Activated CD8-positive, alpha-beta T cell treated with anti-CD3 and anti-CD28 coated beads for 36 hours (primary cell): Measurements from ENCODE around the gene H2AZ2. TPM values are rescaled to one million over a fixed set of nuclear protein-coding genes. Genes with fewer than 3 reads are reported as not detected.
A peak's percentile ranks its signal among the peaks of the same experiment; 100 is the strongest.
"Not testable (repeated sequence)": the region's sequence is repeated elsewhere in the genome, so short reads cannot be mapped to it uniquely, and the experiment has no call there.

ENCODE experiments used
- ATAC-seq: fragments of 200-7000 bp; cut with Tn5 transposase; one replicate; pipeline ENCODE4 v1.10.0; 2021; ENCODE audit warnings: mild to moderate bottlenecking, moderate library complexity
- CTCF ChIA-PET: fragments of 350-600 bp; sonication (Branson Sonifier 250); formaldehyde crosslinking; loops from one replicate; lab custom pipeline; 2021; ENCODE audit warnings: antibody characterized with exemption; lab: Charles Lee
- POLR2A ChIA-PET: fragments of 350-600 bp; sonication (Branson Sonifier 250); formaldehyde crosslinking; loops from one replicate; lab custom pipeline; 2021; ENCODE audit warnings: antibody characterized with exemption; lab: Charles Lee
- DNase-seq: peaks from one replicate; pipeline ENCODE4 v3.0.0-alpha.2; 2020
- H3K27ac Mint-ChIP-seq: one replicate; pipeline ENCODE4 v1.8.0; 2021; ENCODE audit warnings: mild to moderate bottlenecking, mixed read lengths
- H3K27me3 Mint-ChIP-seq: one replicate; pipeline ENCODE4 v1.8.0; 2021; ENCODE audit warnings: mixed read lengths
- H3K36me3 Mint-ChIP-seq: one replicate; pipeline ENCODE4 v1.8.0; 2021; ENCODE audit warnings: low read depth, mixed read lengths
- H3K4me1 Mint-ChIP-seq: one replicate; pipeline ENCODE4 v1.8.0; 2021; ENCODE audit warnings: low read depth, mixed read lengths
- H3K4me3 Mint-ChIP-seq: one replicate; pipeline ENCODE4 v1.8.0; 2021; ENCODE audit warnings: mild to moderate bottlenecking, moderate library complexity, mixed read lengths
- H3K9me3 Mint-ChIP-seq: one replicate; pipeline ENCODE4 v1.8.0; 2021; ENCODE audit warnings: mixed read lengths
- intact Hi-C: fragments of 100-400 bp; cut with micrococcal nuclease; formaldehyde crosslinking; loops from one replicate; pipeline ENCODE4 v1.10.0; 2022
- total RNA-seq, 2 experiments: library from RNA; stranded (reverse); gene quantifications; one replicate each; pipeline ENCODE4 v1.2.3, GENCODE V29; 2021
- TF ChIP-seq, protein P1 (sequence below): fragments of 200-600 bp; IDR thresholded peaks from one replicate; pipeline ENCODE4 v1.8.0; 2022; ENCODE audit warnings: antibody characterized with exemption, mild to moderate bottlenecking

Gene H2AZ2
- total RNA-seq, 2 experiments from 2014 or later = 242 to 271 TPM

DNA sequence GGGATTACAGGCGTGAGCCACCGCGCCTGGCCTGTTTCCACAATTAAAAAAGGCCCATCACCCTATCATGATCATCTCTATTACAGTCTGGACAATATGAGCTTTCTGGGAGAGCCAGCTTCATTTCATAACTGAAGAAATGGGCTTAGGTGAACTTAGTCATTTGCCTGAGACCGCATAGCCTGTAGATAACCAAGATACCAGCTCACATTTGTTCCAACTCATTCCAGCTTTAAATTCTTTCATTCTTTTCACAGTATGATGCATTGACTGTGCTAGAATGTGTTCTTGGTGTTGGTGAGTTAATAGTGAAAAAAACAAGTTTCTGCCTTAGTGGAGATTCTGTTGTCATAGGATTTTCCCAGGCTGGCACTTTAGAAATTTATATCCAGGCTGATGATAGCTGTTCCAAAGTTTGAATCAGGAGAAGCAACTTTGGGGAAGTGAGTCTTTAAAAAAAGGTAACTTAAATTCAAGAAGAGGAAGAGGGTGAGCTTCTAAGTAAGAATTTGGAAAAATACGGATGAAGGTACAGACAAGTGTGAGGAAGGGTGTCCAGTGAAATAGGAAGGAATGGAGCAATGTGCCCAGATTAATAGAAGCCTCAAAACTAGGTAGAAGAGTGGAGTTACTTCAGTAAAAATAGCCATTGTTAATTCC lies 2.1 kb upstream of the H2AZ2 start:
- TF ChIP-seq, protein P1, sequence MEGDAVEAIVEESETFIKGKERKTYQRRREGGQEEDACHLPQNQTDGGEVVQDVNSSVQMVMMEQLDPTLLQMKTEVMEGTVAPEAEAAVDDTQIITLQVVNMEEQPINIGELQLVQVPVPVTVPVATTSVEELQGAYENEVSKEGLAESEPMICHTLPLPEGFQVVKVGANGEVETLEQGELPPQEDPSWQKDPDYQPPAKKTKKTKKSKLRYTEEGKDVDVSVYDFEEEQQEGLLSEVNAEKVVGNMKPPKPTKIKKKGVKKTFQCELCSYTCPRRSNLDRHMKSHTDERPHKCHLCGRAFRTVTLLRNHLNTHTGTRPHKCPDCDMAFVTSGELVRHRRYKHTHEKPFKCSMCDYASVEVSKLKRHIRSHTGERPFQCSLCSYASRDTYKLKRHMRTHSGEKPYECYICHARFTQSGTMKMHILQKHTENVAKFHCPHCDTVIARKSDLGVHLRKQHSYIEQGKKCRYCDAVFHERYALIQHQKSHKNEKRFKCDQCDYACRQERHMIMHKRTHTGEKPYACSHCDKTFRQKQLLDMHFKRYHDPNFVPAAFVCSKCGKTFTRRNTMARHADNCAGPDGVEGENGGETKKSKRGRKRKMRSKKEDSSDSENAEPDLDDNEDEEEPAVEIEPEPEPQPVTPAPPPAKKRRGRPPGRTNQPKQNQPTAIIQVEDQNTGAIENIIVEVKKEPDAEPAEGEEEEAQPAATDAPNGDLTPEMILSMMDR = no peak
- Mint-ChIP-seq H3K27ac (peak overlapping the region; percentile 100), H3K4me1 (peaks cover 33% of the 10 kb centered on the region), H3K27me3 (no peaks in the 10 kb centered on the region), H3K36me3 (peaks cover 16% of the 10 kb centered on the region), H3K4me3 (peak overlapping the region; percentile 92), H3K9me3 (no peaks in the 10 kb centered on the region)
- POLR2A ChIA-PET = interaction anchor here (0.6 to 6.2 kb wide), 13 partner anchors 23 to 268 kb away, joined by 3 to 49 read pairs (median 7); partner anchors contain the start of genes OGDH, PPIA, PURB and TMED4
- no peak for DNase-seq
- intact Hi-C loops = loop anchor here (5.0 to 10.0 kb wide), 3 partner anchors 32 to 268 kb away; partner anchors contain the start of gene TMED4
- no peak for ATAC-seq
- CTCF ChIA-PET = interaction anchor here (0.8 to 15.7 kb wide), 8 partner anchors 8 to 286 kb away, joined by 3 to 199 read pairs (median 4); no protein-coding TSS in a partner anchor

DNA sequence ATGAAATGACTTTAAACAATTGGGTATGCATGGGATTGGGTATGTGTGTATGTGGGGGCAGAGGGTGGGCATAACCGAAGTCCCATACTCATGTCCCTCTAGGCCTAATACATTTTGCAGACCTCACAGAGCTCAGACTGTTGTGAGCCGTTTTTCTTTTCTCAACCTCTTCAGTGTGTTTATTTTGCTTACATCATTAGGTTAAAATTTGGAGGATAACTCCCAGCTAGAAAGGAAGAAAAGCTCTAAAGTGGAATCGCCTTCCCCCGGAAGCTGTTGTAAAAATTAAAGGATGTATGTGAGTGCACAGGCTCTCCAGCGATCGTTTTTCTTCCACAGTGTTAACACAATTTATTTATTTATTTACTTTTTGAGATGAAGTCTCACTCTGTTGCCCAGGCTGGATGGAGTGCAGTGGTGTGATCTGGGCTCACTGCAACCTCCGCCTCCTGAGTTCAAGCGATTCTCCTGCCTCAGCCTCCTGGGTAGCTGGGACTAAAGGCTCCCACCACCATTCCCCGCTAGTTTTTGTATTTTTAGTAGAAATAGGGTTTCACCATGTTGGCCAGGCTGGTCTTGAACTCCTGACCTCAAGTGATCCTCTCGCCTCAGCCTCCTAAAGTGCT lies 1.5 kb upstream of the H2AZ2 start:
- POLR2A ChIA-PET = interaction anchor here (0.6 to 6.2 kb wide), 20 partner anchors 8 to 274 kb away, joined by 3 to 49 read pairs (median 4); partner anchors contain the start of genes OGDH, PPIA, PURB and TMED4
- intact Hi-C loops = loop anchor here (5.0 kb wide), 2 partner anchors 33 to 267 kb away; partner anchors contain the start of gene TMED4

DNA sequence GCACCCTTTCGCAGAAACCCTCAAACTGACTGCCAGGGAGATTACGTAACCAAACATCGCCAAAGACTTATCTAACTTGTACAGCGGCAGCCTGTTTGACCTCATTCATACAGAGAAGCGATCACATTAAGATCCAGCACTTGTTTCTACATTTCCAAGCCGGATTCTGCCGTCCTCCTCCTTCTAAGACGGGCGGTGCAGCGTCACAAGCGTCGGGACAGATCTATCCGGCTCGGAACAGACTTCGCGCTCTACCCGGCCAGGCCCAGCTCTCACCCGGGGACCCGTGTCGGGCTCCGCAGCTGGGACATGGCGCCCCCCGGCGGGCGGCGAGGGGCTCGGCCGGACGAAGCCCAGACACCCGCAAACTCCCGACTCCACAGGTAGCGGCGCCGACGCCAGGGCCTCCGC lies 373 bp downstream of the H2AZ2 start:
- TF ChIP-seq, protein P1 = peak; percentile 85
- peak; percentile 69 for ATAC-seq

More for the DNA sequence above, 1.5 kb upstream of the H2AZ2 start:
- peaks cover 35% of the 10 kb centered on the region for H3K4me1 Mint-ChIP-seq
- DNase-seq (no peak), ATAC-seq (no peak)
- CTCF ChIA-PET = interaction anchor here (1.1 to 15.7 kb wide), 10 partner anchors 9 to 287 kb away, joined by 3 to 199 read pairs (median 5); partner anchors contain the start of gene TMED4
- TF ChIP-seq, protein P1 = no peak
- peak overlapping the region; percentile 100 for H3K27ac Mint-ChIP-seq
- H3K27me3 Mint-ChIP-seq = no peaks in the 10 kb centered on the region
- peak overlapping the region; percentile 92 for H3K4me3 Mint-ChIP-seq
- no peaks in the 10 kb centered on the region for H3K9me3 Mint-ChIP-seq
- H3K36me3 Mint-ChIP-seq = peaks cover 17% of the 10 kb centered on the region

DNA sequence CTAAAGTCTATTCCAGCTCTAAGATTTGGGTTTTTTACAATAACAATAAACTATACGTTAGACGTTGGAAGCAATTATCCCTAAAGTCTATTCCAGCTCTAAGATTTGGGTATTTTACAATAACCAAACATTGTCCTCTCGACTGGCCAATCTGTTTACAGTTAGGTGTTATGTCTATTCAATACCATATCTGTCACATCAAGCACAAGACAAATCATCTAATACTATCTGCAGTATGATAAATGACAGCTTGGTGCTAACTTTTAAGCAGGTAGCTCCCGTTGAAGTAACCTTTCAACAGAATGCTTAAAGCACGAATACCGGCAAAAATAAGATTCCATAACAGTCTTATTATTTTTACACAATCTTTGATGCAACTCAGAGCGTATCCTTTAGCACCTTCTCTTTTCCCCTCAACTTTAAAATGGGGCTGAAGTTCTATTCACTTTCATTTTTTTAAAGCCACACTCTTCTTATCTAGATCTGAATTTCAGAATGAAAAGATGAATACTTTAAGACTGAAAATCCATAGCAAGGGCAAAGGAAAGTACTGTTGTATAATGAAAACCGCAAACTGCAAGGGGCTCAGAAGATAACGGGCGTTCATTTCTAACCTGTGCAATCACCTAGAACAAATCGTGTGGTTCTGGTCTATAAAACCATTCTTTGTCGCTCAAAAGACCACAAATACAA lies 925 bp downstream of the H2AZ2 start:
- Mint-ChIP-seq H3K36me3 (peaks cover 27% of the 10 kb centered on the region), H3K9me3 (no peaks in the 10 kb centered on the region), H3K4me1 (peaks cover 42% of the 10 kb centered on the region), H3K27me3 (no peaks in the 10 kb centered on the region), H3K27ac (peak overlapping the region; percentile 100), H3K4me3 (peak overlapping the region; percentile 92)
- intact Hi-C loops = loop anchor here (2.0 to 5.0 kb wide), 3 partner anchors 35 to 265 kb away; partner anchors contain the start of gene TMED4
- TF ChIP-seq, protein P1 = no peak
- ATAC-seq = no peak
- POLR2A ChIA-PET = interaction anchor here (0.9 to 6.2 kb wide), 21 partner anchors 9 to 273 kb away, joined by 3 to 49 read pairs (median 5); partner anchors contain the start of genes PPIA, PURB and TMED4
- CTCF ChIA-PET = interaction anchor here (0.7 to 15.7 kb wide), 21 partner anchors 11 to 291 kb away, joined by 3 to 199 read pairs (median 4); partner anchors contain the start of genes PURB and TMED4
- DNase-seq = no peak

More for the DNA sequence above, 373 bp downstream of the H2AZ2 start:
- Mint-ChIP-seq H3K4me3 (peak overlapping the region; percentile 92), H3K27me3 (no peaks in the 10 kb centered on the region), H3K9me3 (no peaks in the 10 kb centered on the region), H3K36me3 (peaks cover 21% of the 10 kb centered on the region), H3K4me1 (peaks cover 36% of the 10 kb centered on the region), H3K27ac (peak overlapping the region; percentile 100)
- peak; percentile 88 for DNase-seq
- POLR2A ChIA-PET = interaction anchor here (0.6 to 6.2 kb wide), 24 partner anchors 10 to 1194 kb away, joined by 3 to 49 read pairs (median 6); partner anchors contain the start of genes PPIA, PURB and TMED4
- CTCF ChIA-PET = interaction anchor here (1.3 to 15.7 kb wide), 16 partner anchors 11 to 288 kb away, joined by 3 to 199 read pairs (median 5); partner anchors contain the start of genes PURB and TMED4
- intact Hi-C loops = loop anchor here (2.0 to 5.0 kb wide), 3 partner anchors 35 to 265 kb away; partner anchors contain the start of gene TMED4

DNA sequence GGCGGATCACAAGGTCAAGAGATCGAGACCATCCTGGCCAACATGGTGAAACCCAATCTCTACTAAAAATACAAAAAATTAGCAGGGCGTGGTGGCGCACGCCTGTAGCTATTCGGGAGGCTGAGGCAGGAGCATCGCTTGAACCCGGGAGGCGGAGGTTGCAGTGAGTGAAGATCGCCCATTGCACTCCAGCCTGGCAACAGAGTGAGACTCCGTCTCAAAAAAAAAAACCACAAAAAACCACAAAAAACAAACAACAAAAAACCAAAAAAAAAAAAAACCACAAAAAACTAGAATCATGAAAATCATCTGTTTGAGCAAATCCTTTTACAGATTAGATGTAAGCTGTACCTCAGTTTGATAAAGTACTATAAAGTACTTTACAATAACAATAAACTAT lies 1.5 kb downstream of the H2AZ2 start:
- CTCF ChIA-PET = interaction anchor here (0.7 to 15.7 kb wide), 14 partner anchors 12 to 291 kb away, joined by 3 to 199 read pairs (median 4); partner anchors contain the start of gene TMED4
- DNase-seq = peak; percentile 31
- Mint-ChIP-seq H3K4me3 (peak overlapping the region; percentile 92), H3K36me3 (peaks cover 32% of the 10 kb centered on the region), H3K4me1 (peaks cover 46% of the 10 kb centered on the region), H3K27ac (peak overlapping the region; percentile 100)
- intact Hi-C loops = loop anchor here (2.0 to 5.0 kb wide), 3 partner anchors 36 to 264 kb away; partner anchors contain the start of gene TMED4
- not testable (repeated sequence) for H3K27me3 Mint-ChIP-seq, ATAC-seq, H3K9me3 Mint-ChIP-seq
- POLR2A ChIA-PET = interaction anchor here (0.9 to 6.2 kb wide), 16 partner anchors 9 to 272 kb away, joined by 3 to 49 read pairs (median 6); partner anchors contain the start of genes PPIA, PURB and TMED4
